OCI-LY7 (cell line): ENCODE results near the gene NFATC2. TPM values are rescaled to one million over a fixed set of nuclear protein-coding genes. Genes with fewer than 3 reads are reported as not detected.

Source experiments
- BruUV-seq: library from RNA; stranded (reverse); fragments of 400-500 nt; replicated peaks from 2 replicates; lab custom pipeline; 2021; lab: Mats Ljungman, UMichigan
- CTCF ChIA-PET: fragments of 300-600 bp; sonication (Branson Sonifier 250); formaldehyde crosslinking; loops from one replicate; lab custom pipeline; 2022; ENCODE audit warnings: antibody characterized with exemption; ENCODE audit not compliant: unreplicated experiment; lab: Charles Lee
- POLR2A ChIA-PET: fragments of 300-600 bp; sonication (Branson Sonifier 250); formaldehyde crosslinking; loops from one replicate; lab custom pipeline; 2022; ENCODE audit warnings: antibody characterized with exemption; lab: Charles Lee
- DNase-seq: peaks from one replicate; pipeline ENCODE4 v3.0.0-alpha.2; 2015; ENCODE audit warnings: low spot score
- H2AFZ ChIP-seq: fragments of 200-600 bp; sonication (generic), shearing (Covaris generic); 2 replicates; pipeline ENCODE4 v1.6.1; 2014; ENCODE audit warnings: mild to moderate bottlenecking, antibody characterized with exemption, low read length, moderate library complexity
- H3K27ac ChIP-seq: fragments of 200-600 bp; sonication (generic); 2 replicates; pipeline ENCODE4 v1.5.1; 2014; ENCODE audit warnings: mixed run types, low read depth, mild to moderate bottlenecking, moderate library complexity, low read length, inconsistent platforms; ENCODE audit not compliant: poor library complexity, severe bottlenecking
- H3K36me3 ChIP-seq: fragments of 200-600 bp; sonication (generic); 2 replicates; pipeline ENCODE4 v1.6.1; 2014; ENCODE audit warnings: mild to moderate bottlenecking, antibody characterized with exemption, low read length, moderate library complexity, mixed read lengths; ENCODE audit not compliant: insufficient read depth
- H3K4me1 ChIP-seq: fragments of 200-600 bp; sonication (generic); 2 replicates; pipeline ENCODE4 v1.5.1; 2014; ENCODE audit warnings: mild to moderate bottlenecking, low read length; ENCODE audit not compliant: insufficient read depth, poor library complexity, severe bottlenecking
- H3K4me2 ChIP-seq: fragments of 200-600 bp; sonication (generic); 2 replicates; pipeline ENCODE4 v1.6.1; 2014; ENCODE audit warnings: mild to moderate bottlenecking, low read length
- H3K4me3 ChIP-seq: fragments of 200-600 bp; sonication (generic); 2 replicates; pipeline ENCODE4 v1.5.1; 2014; ENCODE audit warnings: mild to moderate bottlenecking, low read depth, low read length; ENCODE audit not compliant: poor library complexity, severe bottlenecking
- H3K79me2 ChIP-seq: fragments of 200-600 bp; sonication (generic); 2 replicates; pipeline ENCODE4 v1.6.1; 2016; ENCODE audit warnings: low read depth, mild to moderate bottlenecking, low read length, moderate library complexity, mixed read lengths; ENCODE audit not compliant: insufficient read depth
- H3K9me2 ChIP-seq: fragments of 200-600 bp; sonication (generic); 2 replicates; pipeline ENCODE4 v1.6.1; 2016; ENCODE audit warnings: mild to moderate bottlenecking, low read length, mixed read lengths; ENCODE audit not compliant: insufficient read depth
- H3K9me3 ChIP-seq: fragments of 200-600 bp; sonication (generic); 2 replicates; pipeline ENCODE4 v1.6.1; 2014; ENCODE audit warnings: mild to moderate bottlenecking, mixed run types, low read length, mixed read lengths
- H4K20me1 ChIP-seq: fragments of 200-600 bp; sonication (generic); 2 replicates; pipeline ENCODE4 v1.6.1; 2014; ENCODE audit warnings: mild to moderate bottlenecking, antibody characterized with exemption, low read length, moderate library complexity, mixed read lengths; ENCODE audit not compliant: insufficient read depth
- EZH2phosphoT487 ChIP-seq: fragments of 200-600 bp; sonication (generic); IDR thresholded peaks from 2 replicates; pipeline ENCODE4 v1.6.1; 2018; ENCODE audit warnings: low read depth, borderline replicate concordance, mild to moderate bottlenecking, mixed run types, antibody characterized with exemption, low read length, moderate library complexity, mixed read lengths
- intact Hi-C: fragments of 100-400 bp; cut with micrococcal nuclease; formaldehyde crosslinking; loops from one replicate; pipeline ENCODE4 v1.10.0; 2022; ENCODE audit not compliant: unreplicated experiment
- total RNA-seq, 2 experiments: library from RNA; depleted of rRNA in 1 of 2; stranded (reverse); fragments of >200 nt in 1 of 2; shearing (Covaris generic) in 1 of 2; gene quantifications; 2 replicates each; pipeline ENCODE4 v1.2.3, GENCODE V29; 2014 to 2022
- TF ChIP-seq, protein P1 (sequence below): fragments of 200-600 bp; sonication (generic); conservative IDR thresholded peaks from 2 replicates; pipeline ENCODE4 v1.5.1; 2014; ENCODE audit warnings: mild to moderate bottlenecking, antibody characterized with exemption, low read length, moderate library complexity, mixed read lengths

NFATC2 gene
- total RNA-seq, 2 experiments from 2014 or later = 12.5 to 43.8 TPM

DNA sequence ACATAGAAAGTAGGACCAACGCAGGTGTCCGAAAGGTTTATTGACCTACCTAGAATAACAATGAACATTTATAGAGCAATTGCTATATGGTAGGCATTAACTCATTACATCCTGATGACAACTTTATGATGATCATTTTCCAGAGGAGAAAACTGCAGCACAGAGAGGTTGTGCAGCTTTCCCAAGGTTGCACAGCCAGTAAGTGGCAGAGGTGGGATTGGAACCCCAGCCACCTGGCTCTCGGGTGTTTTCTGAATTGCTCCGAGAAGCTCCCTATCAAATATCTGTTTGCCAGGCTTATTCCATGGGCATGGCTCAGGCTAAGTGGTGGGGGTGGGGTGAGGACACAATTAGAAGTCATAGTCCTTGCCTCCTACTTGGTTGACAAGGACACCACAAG lies 24.1 kb upstream of the NFATC2 start:
- TF ChIP-seq, protein P1, sequence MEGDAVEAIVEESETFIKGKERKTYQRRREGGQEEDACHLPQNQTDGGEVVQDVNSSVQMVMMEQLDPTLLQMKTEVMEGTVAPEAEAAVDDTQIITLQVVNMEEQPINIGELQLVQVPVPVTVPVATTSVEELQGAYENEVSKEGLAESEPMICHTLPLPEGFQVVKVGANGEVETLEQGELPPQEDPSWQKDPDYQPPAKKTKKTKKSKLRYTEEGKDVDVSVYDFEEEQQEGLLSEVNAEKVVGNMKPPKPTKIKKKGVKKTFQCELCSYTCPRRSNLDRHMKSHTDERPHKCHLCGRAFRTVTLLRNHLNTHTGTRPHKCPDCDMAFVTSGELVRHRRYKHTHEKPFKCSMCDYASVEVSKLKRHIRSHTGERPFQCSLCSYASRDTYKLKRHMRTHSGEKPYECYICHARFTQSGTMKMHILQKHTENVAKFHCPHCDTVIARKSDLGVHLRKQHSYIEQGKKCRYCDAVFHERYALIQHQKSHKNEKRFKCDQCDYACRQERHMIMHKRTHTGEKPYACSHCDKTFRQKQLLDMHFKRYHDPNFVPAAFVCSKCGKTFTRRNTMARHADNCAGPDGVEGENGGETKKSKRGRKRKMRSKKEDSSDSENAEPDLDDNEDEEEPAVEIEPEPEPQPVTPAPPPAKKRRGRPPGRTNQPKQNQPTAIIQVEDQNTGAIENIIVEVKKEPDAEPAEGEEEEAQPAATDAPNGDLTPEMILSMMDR = no peak
- TF ChIP-seq EZH2phosphoT487 = no peak
- intact Hi-C loops = no loop called here
- Histone ChIP-seq H3K9me3 (no peaks in the 10 kb centered on the region), H3K4me2 (no peak overlapping the region), H3K9me2 (no peaks in the 10 kb centered on the region), H3K79me2 (no peaks in the 10 kb centered on the region), H3K4me3 (no peak overlapping the region), H2AFZ (no peak overlapping the region), H4K20me1 (no peaks in the 10 kb centered on the region), H3K36me3 (no peaks in the 10 kb centered on the region), H3K4me1 (no peaks in the 10 kb centered on the region), H3K27ac (no peak overlapping the region)
- CTCF ChIA-PET = no interaction called here
- POLR2A ChIA-PET = interaction anchor here (0.6 to 1.0 kb wide), 2 partner anchors 10 to 12 kb away, joined by 3 to 4 read pairs; no protein-coding TSS in a partner anchor
- DNase-seq = no peak
- BruUV-seq = no TSS peak

DNA sequence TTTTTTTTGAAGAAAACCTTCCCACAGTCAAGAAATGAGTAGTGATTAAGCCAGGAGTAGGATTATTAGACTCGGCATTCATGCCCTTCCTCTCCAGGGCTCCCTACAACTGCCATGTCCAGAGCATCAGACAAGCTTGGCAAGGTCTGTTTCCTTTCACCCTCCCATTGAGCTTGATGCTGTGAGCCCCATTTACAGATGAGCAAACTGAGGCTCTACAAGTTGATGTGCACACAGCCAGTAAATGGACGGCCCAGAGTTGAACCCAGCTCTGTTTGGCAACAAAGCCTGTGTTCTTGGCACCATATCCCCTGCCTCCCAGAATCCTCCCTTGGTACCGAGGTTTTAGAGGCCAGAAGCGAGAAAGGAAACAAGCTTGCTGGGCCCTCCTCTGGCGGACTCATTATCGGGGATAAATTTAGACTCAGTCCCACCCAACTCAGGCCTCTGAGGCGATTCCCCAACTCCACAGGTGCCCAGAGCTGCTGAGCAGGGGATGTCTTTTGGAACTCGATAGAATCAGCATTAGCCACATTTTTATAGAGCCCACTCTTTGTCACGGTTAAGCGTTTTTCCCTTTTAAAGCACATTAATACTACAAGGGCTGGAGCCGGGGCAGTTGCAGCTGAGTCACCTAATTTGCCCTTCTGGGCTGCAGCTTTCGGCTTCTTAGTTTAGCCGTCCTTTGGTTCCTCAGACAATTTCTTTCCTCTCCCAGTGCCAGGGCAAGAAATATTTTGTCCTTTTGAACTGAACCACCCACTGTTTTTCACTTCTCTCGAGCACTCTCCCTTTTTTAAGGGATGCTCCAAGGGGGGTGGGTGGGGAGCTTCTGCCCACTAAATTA lies 23.0 kb upstream of the NFATC2 start:
- TF ChIP-seq, protein P1 = no peak
- no peak for TF ChIP-seq EZH2phosphoT487
- no peak overlapping the region for H3K4me2 ChIP-seq
- no peaks in the 10 kb centered on the region for H3K9me2 ChIP-seq
- POLR2A ChIA-PET = interaction anchor here (0.5 to 1.8 kb wide), 3 partner anchors 11 to 1426 kb away, joined by 4 read pairs; no protein-coding TSS in a partner anchor
- H4K20me1 ChIP-seq = no peaks in the 10 kb centered on the region
- no peaks in the 10 kb centered on the region for H3K79me2 ChIP-seq
- CTCF ChIA-PET = no interaction called here
- H3K27ac ChIP-seq = no peak overlapping the region
- H3K4me3 ChIP-seq = no peak overlapping the region
- no peak for DNase-seq
- H2AFZ ChIP-seq = no peak overlapping the region
- H3K36me3 ChIP-seq = no peaks in the 10 kb centered on the region
- H3K9me3 ChIP-seq = no peaks in the 10 kb centered on the region
- BruUV-seq = no TSS peak
- no peaks in the 10 kb centered on the region for H3K4me1 ChIP-seq
- intact Hi-C loops = no loop called here
